ENCODE results near the gene AK1. TPM values are rescaled to one million over a fixed set of nuclear protein-coding genes. Genes with fewer than 3 reads are reported as not detected.

The AK1 gene
- total RNA-seq, 1 donor from 2014 or later: 50.2 TPM

- DNase-seq (ENCODE audit: low read depth, low spot score): no peak
Observed at GRCh38 chr9:127868278-127868902, 9.1 kb downstream of the AK1 start.

GRCh38 chr9:127867356-127868277 is 9.9 kb downstream of the AK1 start:
- DNase-seq (ENCODE audit: low read depth, low spot score): no peak

DNA sequence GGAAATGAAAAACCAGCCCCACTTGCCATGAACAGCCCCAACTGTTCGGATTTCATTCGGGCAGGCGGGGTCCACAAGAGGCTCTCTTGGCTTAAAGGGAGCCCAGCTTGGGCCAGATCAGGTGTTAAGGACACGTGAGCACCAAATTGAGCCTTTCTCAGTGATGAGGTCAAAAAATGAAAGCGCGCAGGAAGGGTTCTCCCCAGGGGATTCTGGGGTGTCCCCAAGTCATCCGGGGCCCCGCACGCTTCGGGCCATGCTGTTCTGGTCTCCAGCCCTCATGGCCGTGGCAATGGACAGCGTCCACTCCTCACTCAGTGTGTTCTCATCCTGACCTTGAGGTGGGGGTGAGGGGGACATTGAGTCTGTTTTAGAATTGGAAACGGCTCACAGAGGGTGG is 10.9 kb downstream of the AK1 start:
- no peak for DNase-seq (ENCODE audit: low read depth, low spot score)

DNA sequence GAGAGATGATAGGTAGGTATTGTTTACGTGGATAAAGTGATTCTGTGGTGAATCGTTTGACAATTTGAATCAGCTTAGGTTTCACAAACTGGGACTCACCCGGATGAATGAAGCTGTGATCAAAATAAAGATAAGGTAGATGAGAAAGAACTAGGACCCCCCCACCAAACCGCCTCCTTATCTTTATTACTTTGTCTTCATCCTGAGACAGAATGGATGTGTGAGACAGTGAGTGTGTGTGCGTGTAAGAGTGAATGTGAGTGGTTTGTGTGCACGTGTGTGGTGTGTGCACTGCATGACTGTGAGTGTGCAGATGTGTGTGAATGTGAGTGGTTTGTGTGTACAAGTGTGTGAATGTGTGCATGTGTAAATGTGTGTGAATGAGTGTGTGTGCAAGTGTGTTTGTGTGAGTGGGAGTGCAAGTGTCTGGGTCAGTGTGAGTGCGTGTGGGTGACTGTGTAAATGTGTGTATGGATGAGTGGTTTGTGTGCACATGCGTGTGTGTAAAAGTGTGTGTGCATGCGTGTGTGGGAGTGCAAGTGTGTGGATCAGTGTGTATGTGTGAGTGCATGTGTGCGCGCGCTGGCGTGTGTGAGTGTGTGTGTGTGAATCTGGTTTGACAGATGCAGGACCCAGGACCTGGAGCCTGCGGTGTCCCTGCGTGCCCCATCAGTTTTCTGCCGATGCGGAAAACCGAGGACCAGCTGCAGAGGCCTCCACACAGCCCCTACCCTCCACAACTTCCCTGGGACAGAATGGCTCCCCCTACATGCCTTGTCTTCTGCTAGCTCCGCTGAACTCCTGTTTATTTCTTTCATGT is 11.6 kb downstream of the AK1 start:
- no peak for DNase-seq (ENCODE audit: low read depth, low spot score)

- DNase-seq (ENCODE audit: low read depth, low spot score): no peak
Observed at GRCh38 chr9:127863191-127863621, 14.3 kb downstream of the AK1 start.

DNA sequence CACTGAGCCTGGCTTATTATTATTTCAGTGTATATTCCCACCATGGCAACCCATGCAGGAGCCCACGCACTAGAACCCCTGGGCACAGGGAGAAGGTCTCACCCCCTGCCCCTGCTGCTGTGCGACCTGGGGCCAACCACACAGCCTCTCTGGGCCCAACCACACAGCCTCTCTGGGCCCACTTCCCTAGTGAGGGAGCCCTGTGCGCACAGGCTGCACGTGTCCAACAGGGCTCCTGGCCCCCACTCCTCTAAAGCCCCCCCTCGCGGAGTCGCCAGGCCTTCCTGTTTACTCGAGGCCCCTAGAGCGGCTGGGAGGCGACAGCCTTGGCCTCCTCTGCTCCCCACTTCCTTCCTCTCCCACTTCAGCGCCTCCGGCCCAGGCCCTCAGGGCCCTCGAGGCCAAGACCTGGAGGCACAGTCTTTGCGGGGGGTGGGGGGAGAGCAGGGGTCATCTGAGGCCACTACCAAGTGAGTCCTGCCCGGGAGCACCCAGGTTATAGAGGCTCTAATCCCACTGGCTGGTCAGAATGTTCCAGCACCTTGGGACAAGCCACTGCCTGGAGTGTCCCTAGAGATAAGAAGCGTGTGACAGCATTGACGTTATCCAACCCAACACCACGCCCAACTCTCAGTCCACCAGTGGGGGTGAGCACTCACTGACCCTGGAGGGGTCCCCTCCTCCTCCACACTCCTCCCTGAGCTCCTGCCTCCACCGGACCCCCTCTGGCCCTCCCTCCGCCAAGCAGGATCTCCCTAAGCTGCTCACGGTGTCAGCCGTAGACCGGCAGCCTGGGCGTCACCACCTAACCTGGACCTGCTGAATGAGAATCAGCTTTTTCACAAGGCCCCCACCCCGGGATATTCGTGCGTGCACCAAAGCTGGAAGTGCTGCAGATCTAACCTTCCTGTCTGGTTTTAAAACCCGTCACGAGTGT is 15.1 kb downstream of the AK1 start:
- no peak for DNase-seq (ENCODE audit: low read depth, low spot score)

- DNase-seq (ENCODE audit: low read depth, low spot score): no peak
Observed at GRCh38 chr9:127860779-127861178, 16.7 kb downstream of the AK1 start.

DNA sequence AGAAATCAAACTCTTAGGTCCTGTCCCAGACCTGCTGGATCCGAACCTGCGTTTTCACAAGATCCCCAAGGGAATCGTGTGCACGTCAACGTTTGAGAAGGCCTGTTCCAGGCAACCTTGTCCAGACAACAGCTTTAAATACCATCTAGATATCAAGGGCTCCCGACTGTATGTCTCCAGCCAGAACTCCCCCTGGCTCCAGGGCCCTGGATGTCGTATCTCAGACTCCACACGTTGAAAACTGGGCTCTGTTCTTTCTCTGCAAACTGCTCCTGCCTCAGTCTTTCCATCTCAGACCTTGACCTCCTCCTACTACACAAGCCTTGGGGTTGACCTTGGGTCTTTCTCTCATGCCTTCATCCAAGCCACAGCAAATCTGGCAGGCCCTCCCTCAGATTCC is 17.2 kb downstream of the AK1 start:
- no peak for DNase-seq (ENCODE audit: low read depth, low spot score)

DNA sequence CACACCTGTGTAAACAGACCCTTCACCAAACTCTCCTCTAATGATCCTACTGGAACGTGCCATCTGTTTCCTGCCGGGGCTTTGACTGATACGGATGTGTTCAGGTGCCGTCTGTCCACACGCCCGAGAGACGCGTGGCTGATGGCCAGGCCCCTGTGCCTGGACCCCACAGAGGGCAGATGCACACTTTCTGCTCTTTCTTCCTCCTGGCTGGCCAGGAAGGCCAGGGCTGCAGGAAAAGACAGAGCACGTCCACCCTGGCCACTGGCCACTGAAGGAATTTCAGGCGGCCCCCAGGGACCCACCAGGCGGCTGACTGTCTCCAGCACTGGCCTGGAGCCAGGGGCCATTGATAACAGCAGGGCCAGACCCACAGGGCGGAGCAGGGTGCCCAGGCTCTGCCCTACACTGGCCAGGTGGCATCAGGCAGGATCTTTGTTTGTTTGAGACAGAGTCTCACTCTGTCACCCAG is 19.4 kb downstream of the AK1 start:
- no peak for DNase-seq (ENCODE audit: low read depth, low spot score)

- DNase-seq (ENCODE audit: low read depth, low spot score): no peak
Observed at GRCh38 chr9:127857278-127857677, 20.2 kb downstream of the AK1 start.

DNA sequence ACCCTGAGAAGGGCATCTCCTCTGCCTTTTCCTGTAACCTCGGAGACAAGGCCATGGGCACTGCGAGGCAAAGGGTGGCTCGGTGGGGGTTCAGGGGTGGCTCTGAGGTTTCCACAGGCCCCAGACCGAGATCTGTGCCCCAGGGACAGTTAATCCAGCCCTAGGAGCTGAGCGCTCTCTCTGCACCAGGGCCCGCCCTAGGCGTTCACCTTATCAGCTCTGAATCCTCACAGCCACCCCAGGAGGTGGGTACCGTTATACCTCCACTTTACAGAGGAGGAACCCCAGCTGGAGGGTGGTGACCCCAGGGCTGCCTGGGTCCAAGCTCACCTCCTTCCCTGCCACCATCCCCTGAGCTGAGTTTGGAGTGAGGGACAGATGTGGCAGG is 20.8 kb downstream of the AK1 start:
- no peak for DNase-seq (ENCODE audit: low read depth, low spot score)

DNA sequence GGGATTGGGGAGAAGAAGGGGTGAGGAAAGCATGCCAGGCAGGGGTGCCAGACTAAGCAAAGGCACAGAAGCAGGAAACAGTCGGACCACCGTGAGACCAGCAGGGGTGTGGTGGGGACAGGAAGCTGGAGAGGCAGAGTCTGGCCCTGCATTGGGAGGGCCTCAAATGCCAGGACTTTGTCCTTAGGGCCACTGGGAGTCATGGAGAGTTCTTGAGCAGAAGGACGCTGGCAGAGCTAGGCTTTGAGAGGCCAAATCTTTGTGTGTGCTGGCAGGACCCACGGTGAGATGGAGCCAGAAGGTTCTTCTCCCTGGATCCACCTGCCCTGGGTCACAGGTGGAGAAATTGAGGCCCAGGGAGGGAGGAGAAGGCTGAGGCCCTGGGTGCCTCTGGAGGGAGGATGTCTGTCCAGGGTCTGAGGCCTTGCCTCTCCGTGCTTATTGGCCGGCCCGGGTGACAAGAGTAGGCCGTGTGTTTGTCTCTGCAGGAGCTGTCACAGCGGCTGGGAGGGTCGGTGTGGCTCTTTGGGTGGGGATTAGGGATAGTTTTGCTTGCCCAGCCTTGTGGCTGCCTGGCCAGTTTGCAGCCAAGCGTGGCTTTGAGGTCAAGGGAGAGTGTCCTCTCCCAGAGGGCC is 21.3 kb downstream of the AK1 start:
- no peak for DNase-seq (ENCODE audit: low read depth, low spot score)

GRCh38 chr9:127855522-127855921 is 22.0 kb downstream of the AK1 start:
- no peak for DNase-seq (ENCODE audit: low read depth, low spot score)

DNA sequence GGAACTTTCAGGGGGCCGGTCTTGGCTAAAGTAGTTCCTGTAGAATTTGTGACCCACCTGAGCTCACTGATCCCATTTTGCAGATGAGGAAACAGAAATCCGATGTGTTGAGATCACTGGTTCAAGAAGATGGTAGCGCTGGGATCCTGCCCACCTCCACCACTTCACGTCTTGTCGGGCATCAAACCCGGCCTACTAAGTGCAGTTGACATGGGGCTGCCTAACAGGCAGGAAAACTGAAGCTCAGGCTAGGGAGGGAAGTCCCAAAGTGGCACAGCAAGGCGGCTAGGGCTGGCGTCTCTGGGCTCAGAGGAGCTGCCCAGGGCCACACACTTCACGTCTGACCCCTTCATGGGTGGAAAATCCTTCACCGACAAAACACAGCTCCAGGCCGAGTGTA is 22.5 kb downstream of the AK1 start:
- no peak for DNase-seq (ENCODE audit: low read depth, low spot score)

GRCh38 chr9:127854184-127854806 is 23.2 kb downstream of the AK1 start, which contains the start of gene ENG:
ENG (minus strand) TSS chr9:127854658; CDS start chr9:127854355, 303 bp downstream.
- no peak for DNase-seq (ENCODE audit: low read depth, low spot score)

- DNase-seq (ENCODE audit: low read depth, low spot score): no peak
Observed at GRCh38 chr9:127853312-127854183, 23.9 kb downstream of the AK1 start.

- DNase-seq (ENCODE audit: low read depth, low spot score): no peak
Observed at GRCh38 chr9:127852829-127853228, 24.6 kb downstream of the AK1 start.

DNA sequence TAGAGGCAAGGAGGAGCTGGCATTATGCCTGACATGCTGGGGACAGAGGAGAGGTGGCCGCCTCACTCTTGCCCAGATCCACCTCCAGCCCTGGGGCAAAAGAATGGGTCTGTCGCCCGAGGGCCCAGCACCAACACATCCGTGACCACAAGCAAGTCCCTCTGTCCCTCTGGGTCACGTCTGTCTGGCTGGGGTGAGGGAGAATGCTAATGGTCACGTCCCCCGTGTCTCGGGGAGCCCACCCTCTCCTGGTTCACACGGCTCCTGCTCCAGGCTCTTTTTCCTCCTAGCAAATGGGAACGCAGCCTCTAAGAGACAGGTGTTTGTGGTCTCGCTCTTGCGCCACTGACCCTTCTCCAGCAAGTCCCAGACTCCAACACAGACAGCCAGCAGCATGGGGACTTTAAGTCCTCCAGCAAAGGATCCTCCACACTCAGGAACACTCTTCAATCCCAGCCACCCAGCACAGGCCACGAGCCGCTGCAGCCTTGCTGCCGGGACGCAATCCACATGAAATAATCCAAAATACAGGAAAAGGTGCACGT is 27.1 kb downstream of the AK1 start:
- DNase-seq (ENCODE audit: low read depth, low spot score): no peak
